LHCN-M2 (cell line): ENCODE data around the gene NEDD4L. TPM values are rescaled to one million over a fixed set of nuclear protein-coding genes. Genes with fewer than 3 reads are reported as not detected.
A peak's percentile ranks its signal among the peaks of the same experiment; 100 is the strongest.

ENCODE experiments used
- DNase-seq: peaks from one replicate; pipeline ENCODE4 v3.0.0-alpha.2; 2012; ENCODE audit warnings: low read depth
- total RNA-seq: library from RNA; depleted of rRNA; stranded (reverse); fragments of >200 nt; gene quantifications from 2 replicates; pipeline ENCODE4 v1.2.3, GENCODE V29; 2014

The NEDD4L gene
- total RNA-seq, 1 experiment from 2014 or later, result 19.1 TPM

DNA sequence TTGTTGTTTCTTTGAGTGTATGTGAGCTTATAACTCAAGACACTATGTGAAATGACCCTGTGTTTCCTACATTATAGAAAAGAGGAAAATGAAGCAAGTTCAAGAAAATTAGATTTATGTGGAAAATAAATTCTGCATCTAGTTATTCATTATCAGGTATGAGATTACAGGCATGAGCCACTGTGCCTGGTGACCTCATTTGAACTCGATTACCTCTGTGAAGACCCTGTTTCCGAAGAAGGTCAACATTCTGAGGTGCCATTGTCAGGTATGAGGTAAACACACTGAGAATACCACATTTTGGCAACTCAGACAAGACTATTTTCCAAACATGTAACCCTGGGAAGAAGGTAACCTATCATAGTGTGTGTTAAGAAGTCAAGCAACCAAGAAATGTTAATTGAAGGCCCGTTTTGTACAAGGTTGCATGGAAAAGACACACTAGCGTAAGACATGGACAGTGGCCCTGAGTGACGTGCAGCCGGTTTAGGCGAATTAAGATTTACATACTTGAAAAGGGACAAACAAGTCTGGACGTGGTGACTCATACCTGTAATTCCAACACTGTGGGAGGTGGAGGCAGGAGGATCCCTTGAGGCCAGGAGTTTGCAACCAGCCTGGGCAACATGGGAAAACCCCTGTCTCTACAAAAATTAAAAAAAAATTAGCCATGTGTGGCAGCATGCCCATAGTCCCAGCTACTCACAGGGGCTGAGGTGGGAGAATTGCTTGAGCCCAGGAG lies 186.6 kb downstream of the NEDD4L start:
- DNase-seq, result no peak

DNA sequence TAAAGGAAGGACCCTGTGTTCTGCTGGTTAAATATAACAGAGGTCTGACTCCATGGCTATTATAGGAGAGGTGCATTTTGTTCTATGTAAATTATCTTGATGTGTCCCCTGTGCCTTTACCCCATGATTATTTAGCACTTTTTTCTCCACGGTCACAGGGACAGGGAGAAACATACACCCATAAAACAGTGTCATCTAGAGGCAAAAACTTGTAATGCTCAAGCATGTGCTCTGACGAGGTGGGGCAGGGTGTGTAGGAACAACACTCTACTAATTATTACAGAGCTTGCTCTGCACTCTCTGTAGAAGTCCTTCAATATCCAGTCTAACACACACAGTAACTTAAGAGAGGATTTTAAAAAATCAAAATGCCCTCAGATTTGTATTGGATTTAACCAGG lies 187.9 kb downstream of the NEDD4L start:
- DNase-seq, result peak; percentile 52

DNA sequence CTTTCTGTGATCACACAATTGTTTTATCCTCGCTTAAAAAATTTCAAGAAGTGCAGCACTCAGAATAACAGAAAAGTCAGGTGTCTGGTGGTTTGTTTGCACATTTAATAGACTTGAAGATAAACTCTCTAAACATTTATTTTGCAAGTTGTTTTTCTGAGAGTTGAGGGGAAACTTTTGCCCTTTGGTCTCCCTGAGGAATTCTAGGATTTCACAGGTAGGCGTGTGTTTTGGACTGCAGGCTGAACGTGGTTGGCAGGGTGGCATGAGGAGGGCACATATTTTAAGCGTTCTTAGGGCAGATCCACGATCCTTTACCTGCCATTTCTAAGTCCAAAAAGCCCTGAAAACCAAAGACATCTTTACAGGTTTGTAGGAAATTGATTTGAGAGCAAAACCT lies 188.6 kb downstream of the NEDD4L start:
- DNase-seq, result no peak

DNA sequence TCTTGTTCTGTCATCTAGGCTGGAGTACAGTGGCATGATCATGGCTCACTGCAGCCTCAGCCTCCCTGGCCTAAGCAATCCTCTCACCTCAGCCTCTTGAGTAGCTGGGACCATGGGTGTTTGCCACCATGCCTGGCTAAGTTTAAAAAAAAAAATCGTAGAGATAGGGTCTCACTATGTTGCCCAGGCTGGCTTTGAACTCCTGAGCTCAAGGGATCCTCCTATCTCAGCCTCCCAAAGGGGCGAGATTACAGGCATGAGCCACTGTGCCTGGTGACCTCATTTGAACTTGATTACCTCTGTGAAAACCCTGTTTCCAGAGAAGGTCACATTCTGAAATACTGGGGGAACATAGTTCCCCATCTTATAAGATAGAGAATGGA lies 190.3 kb downstream of the NEDD4L start:
- no peak for DNase-seq

DNA sequence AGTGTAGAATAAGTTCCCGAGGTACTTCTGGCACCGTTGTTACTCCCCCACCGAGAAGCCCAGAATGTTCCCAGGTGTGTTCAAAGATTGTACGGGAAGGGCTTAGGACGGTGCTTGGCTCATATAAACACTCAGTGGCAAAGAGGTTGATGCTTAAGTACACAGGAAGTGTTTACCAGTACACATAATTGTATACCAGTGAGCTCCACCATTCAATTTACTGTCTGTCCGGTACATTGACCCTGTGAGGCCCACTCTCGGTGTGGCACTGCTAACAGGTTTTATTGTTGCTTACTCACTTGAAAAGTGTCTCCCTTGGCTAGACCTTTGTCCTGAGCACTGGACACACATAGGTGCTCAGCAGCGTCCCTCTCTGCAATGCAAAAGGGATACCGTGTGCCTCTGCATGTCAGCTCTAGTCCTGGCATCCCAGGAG lies 191.0 kb downstream of the NEDD4L start:
- no peak for DNase-seq

DNA sequence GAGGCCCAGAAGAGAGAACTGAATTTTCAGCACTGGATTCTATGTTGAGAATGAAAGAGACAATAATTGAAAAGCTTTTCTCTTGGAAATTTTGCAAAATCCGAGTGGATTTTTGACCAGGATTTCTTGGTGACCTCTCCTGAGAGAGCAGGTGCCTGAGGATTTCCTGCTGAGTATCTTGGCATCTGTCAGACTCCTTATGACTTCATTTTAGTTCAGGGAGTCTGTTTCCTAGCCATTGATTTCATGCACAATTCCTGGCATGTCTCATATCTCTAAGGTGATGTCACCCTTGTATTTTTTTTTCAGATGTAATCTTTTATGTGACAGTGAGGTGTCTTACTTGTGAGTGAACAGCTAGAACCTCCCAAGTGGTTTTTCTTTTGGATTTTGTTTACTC lies 195.9 kb downstream of the NEDD4L start:
- peak; percentile 23 for DNase-seq

DNA sequence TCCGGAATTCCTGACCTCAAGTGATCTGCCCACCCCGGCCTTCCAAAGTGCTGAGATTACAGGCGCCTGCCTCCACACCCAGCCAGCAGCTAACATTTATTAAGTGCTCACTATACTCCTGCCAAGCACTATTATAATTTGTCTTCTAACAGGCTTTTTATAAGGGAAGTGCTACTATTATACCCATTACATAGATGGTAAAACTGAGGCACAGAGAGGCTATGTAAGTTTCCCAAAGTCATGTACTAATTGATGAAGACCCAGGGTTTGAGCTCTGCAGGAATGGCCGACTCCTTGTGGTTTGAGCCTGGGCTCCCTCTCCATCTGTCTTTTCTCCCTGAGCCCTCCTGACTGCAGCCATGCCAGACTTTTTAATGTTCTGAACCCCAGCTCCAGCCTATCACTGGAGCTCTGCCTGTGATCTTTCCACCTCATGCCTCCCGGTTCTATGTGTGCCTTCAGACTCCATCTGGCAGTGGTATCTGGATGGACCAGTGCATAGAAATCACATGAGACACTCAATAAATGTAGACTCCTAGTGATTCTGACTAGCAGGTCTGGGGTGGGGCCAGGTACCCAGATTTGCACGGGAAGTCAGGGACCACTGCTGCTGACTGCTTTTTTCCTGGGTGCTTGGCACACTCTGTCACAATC lies 197.1 kb downstream of the NEDD4L start:
- DNase-seq, result no peak

DNA sequence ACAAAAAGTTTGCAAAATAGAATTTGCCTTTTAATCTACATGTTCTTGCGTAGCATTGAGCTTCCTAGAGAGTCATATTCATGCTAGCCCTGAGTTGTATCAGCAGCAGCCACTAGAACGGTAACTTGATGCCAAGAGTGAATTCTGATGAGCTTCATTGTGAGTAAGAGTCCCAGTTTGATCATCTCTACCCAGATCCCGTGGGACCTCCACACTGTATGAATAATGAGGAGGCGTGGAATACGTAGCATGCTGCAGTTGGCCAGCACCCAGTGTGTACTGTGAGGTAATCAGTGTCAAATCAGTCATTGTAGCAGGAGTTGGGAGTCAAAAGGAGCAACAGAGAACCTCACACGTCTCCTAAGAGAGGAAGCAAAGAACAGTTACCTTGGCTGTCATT lies 197.9 kb downstream of the NEDD4L start:
- DNase-seq, result peak; percentile 98

DNA sequence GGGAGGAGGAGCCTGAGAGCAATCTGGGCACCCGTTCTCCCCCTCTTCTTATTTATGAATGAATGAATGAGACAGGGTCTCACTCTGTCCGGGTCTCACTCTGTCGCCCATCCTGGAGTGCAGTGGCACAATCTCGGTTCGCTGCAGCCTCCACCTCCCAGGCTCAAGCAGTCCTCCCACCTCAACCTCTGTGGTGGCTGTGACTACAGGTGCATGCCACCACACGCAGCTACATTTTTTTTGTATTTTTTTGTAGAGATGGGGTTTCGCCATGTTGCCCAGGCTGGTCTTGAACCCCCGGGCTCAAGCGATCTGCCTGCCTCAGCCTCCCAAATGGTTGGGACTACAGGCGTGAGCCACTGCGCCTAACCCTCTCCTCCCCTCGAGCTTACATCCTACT lies 198.4 kb downstream of the NEDD4L start:
- DNase-seq, result no peak

DNA sequence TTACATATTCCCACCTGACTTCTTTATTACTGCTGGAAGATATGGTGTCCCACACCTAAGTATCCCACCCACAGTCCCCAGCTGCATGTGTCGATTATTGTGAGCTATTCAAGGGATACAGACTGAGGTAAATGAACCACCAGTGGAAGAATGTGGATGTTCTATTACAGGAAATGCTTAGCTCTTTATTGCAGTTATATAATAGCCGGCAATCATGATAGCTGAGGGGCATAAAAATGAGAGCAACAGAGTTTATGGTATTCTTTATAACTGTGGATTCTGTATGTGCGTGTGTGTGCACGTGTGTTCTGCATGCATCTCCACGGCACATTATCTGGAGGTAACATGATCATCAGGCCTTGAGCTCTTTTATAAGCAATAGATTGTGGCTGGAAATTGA lies 198.9 kb downstream of the NEDD4L start:
- no peak for DNase-seq

DNA sequence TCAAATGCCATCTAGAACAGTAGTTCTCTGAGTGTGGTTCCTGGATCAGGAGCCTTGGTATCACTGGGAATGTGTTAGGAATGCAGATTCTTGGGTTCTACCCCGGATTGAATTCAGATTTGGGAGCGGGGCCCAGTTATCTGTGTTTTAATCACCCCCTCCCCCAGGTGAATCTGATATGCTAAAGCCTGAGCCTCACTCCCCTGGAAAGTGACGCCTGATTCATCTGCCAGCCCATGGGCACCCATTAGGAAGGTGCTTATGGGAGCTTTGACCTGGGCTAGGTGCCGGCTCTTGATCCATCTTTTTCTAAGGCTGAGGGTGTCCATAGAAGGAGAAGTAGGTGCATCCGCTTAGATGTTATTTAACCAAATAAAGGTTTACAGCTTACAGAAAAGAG lies 199.4 kb downstream of the NEDD4L start:
- DNase-seq, result no peak

DNA sequence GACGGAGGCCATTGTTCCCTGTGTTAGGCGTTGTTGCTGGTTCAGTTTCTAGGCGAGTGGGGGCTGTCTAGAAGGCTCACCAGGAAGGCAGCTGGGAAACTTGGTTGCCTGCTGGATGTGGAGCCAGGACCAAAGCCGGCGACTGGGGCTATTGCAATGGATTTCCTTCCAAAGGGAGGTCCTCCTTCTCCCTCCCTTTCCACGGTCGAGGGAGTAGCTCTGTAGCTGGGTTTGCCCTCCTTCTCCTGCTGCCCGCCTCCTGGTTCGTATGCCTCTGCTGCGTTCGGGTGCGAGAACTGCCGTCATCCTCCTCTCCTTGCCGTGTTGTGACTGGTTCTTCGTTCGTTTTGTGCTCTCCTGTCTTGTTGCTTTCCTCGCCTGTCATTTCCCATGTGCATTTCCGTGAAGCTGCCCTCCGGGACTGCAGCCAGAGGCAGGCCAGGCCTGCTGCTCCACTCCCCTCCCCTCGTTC lies 203.4 kb downstream of the NEDD4L start:
- peak; percentile 26 for DNase-seq

DNA sequence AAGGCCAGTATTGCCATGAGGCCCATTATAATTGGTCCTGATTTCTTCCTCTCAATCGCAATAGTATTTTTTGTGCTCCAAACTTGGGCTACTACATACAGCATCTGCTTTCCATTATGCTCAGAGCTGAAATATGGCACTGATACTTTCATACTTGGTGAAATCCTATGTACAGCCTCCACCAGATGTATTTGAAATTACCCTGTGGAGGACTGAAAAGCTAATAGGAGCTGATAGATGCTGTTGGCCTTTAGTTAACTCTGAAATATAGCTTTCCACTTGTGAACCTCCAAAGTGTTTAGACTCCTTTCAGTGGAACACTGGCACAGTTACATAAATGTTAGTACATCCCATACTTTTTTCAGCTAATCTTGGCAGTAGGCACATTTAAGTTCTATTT lies 205.7 kb downstream of the NEDD4L start:
- DNase-seq, result no peak

DNA sequence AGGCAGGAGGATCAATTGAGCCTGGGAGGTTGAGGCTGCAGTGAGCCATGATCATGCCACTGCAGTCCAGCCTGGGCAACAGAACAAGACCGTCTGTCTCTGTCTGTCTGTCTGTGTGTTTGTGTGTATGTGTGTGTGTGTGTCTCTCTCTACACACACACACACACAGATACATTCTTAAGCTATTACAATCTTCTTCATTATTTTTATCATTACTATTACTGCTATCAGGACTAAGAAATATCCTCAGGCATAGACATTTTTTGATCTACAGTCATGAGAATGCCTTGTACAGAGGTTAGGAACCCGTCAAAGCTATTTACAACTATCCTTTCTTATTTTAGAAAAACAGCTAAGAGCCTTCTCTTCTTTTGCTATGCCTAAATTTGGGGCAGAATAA lies 207.4 kb downstream of the NEDD4L start:
- no peak for DNase-seq

DNA sequence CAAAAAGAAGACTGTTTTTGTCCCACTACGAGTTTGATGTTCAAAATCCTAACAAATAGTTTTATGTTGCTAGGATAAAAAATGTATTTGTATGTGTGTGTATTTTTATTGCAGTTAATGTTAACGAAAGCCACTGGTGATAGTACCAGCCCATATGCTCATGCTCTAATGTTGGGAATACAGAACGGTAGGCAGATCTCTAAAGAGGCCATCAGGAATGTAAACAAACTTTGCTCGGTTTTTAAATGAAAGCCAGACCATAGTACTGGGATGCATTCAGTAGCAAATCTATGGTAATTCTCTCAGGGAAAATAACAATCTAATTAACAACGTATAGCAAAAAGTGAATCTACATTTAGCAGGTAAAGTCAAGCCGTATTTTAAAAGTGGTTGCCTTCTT lies 208.1 kb downstream of the NEDD4L start:
- no peak for DNase-seq

DNA sequence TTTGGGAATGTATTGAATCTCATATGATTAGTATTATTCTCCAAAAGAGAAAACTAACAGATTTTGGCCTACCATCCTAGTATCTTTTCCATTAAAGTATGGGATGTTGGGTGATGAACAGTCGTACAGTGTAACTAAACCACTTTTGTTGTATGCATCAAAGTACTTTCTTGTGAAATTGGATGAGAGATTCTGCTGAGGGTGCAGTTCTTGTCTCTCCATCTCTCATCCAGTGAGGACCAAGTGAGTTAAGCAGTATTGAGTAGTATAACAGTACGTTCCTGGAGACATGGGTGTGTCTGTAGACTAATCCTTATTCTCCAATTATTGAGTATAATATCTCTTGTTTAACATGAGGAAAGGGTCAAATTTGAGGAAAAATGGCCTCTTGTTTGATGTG lies 209.3 kb downstream of the NEDD4L start:
- no peak for DNase-seq

DNA sequence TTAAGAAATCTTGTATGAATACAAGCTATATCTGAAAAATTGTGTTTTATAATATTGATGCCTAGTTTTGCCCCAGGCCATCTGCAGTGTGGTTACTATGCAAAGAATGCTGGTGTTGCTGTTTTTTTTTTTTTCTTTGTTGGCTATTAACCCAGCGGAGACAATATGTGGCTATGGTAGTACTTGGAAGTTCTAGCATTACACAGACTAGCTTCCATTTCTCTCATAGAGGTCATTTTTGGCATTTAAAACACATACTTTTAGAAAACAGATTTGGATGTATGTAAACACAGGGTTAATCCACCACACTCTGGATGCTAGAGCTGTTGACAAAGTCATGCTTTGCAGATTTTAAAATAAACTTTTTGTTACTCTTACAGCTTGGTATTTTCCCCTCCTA lies 209.8 kb downstream of the NEDD4L start:
- DNase-seq, result no peak

DNA sequence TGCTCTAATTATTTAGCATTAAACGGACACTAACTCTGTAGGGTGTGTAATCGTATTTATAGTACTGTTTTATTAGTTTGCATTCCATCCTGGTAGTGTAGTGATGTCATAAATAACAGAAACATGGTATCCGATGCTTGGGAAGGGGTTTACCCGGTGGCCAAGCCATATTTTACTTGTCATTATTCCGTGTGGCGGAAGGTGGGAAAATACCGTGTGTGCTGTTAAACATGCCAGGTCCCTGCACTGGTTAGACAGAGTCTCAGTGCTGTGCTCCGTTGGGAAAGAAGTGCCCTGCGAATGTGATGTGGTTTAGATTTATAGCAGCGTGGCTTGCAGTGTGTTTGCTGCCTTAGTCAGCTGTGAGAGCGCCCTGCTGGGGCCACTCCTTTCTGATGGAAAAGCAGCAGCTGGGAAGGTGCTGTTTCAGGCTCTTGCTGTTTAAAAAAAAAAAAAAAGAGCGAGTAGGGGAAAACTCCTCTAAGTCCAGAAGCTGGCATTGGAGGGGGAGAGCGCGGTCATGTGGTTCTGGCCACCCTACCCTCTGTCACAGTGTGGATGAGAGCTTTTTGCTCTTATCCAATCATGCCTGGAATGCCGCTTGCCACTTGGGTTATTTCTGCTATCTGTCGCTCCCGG lies 211.0 kb downstream of the NEDD4L start:
- DNase-seq, result peak; percentile 98

DNA sequence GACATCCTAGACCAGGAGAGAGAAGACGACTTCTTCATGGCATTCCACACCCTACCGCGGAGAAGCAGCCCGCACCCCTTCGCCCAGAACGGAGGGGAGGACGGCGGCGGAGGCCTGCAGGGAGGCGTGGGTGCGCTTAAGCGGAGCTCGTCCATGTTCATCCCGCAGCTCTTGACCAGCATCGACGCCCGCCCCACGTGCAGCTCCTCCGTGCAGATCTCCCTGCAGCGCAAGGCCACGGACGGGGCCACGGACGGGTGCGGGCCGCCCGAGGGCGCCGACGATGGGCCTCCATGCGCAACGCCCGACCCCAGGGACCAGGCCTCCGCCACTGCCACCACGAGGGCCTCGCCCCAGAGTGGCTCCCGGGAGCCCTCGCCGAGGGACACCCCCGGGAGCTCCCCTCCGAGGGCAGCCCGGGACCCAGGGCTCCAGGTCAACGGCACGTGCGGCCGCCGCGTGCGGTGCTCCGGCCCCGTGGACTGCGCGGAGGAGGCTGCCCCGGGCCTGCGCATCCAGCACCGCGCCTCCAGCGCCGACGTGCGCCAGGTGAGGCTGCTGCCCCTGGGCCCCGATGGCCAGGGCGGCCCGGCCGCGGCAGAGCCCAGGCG lies 211.8 kb downstream of the NEDD4L start:
- peak; percentile 19 for DNase-seq

DNA sequence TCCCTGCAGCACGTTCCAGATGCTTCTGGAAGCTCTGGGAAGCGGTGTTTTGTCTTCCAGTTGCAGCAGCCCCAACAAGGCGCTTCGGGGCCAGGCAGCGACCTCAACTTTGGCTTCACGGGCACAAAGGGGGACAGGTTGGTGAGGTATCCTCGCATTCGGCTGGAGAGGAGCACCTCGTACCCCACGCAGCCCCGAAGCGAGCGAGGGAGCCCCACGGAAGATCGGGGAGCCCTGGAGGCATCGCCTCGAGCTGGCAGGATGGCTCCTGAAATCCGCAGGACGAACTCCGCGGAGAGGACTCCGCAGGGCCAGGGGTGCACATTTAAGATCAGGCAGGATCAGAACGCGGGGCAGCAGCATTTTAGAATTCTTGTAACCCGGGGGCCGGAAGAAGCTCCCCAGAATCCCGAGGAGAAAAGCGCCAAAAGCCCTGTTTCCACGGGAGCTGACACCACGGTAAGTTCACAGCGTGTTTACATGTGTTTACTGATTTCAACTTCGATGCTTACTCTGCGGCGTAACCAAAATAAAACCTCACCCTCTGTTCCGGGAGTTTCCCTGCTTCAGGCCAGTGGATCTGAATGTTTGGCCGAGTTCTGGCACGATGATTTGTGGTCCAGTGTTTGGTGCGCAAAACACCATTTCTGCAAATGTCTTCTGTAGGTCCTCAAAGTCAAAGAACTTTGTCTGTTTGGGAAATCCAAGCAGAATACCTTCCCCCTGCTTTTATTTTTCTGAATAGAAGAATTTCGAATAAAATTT lies 212.5 kb downstream of the NEDD4L start:
- DNase-seq, result peak; percentile 53

DNA sequence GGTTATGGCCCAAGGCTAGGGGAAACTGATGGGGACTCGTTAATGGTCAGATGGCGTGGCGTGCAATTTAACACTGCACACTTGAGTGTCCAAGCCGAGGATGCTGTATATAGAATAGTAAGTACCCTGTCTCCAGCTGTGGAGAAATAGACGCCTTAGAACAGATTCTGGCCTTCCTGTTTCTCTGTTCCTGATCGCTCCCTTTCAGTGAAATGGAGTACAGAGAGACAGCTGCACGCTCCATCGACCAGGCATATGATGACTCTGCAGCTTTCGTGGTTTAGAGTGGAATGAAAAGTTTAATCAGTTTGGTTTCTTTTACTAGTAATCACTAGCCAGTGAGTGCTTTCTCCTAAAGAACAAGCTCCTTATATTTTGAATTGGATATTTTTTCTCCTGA lies 213.4 kb downstream of the NEDD4L start:
- DNase-seq, result peak; percentile 92
